CD4-positive, alpha-beta T cell (primary cell): ENCODE data around the gene TMOD3. TPM values are rescaled to one million over a fixed set of nuclear protein-coding genes. Genes with fewer than 3 reads are reported as not detected.

Source experiments
- ATAC-seq: fragments of 200-7000 bp; cut with Tn5 transposase; one replicate; pipeline ENCODE4 v1.10.0; 2022; ENCODE audit warnings: mild to moderate bottlenecking; ENCODE audit not compliant: poor library complexity
- CTCF ChIA-PET: fragments of 350-600 bp; sonication (Branson Sonifier 250); formaldehyde crosslinking; loops from one replicate; lab custom pipeline; 2021; ENCODE audit warnings: antibody characterized with exemption, inconsistent platforms; lab: Charles Lee
- POLR2A ChIA-PET: fragments of 350-600 bp; sonication (Branson Sonifier 250); formaldehyde crosslinking; loops from one replicate; lab custom pipeline; 2021; ENCODE audit warnings: antibody characterized with exemption, inconsistent platforms; lab: Charles Lee
- DNase-seq, 14 experiments: peaks; one replicate each; pipeline ENCODE4 v3.0.0-alpha.2; 2013 to 2020; ENCODE audit warnings: mixed read lengths in 2 of 14
- H3K27ac ChIP-seq, 2 donors: one replicate each; pipeline versions ENCODE4 v1.5.1 to v1.7.0; 2013; ENCODE audit warnings: low read length in 2 of 2, low read depth in 1 of 2, mild to moderate bottlenecking in 1 of 2
- H3K27me3 ChIP-seq, 2 experiments: 1 replicate in 1 of 2; 2 replicates in 1 of 2; pipeline versions ENCODE4 v1.6.1 to v1.7.0; 2013; ENCODE audit warnings: low read length in 2 of 2, control low read depth in 1 of 2, mild to moderate bottlenecking in 1 of 2, moderate library complexity in 1 of 2; ENCODE audit not compliant: insufficient read depth in 2 of 2, control insufficient read depth in 1 of 2
- H3K36me3 ChIP-seq: one replicate; pipeline ENCODE4 v1.6.1; 2013; ENCODE audit warnings: low read length, control low read depth; ENCODE audit not compliant: insufficient read depth
- H3K4me1 ChIP-seq: one replicate; pipeline ENCODE4 v1.6.1; 2013; ENCODE audit warnings: low read length, control low read depth; ENCODE audit not compliant: insufficient read depth
- H3K4me3 ChIP-seq: one replicate; pipeline ENCODE4 v1.5.1; 2013; ENCODE audit warnings: mild to moderate bottlenecking, low read length, moderate library complexity
- H3K9me3 ChIP-seq, 2 experiments: 1 replicate in 1 of 2; 2 replicates in 1 of 2; pipeline versions ENCODE4 v1.6.1 to v1.7.0; 2013; ENCODE audit warnings: low read length in 2 of 2, mild to moderate bottlenecking in 2 of 2, control low read depth in 1 of 2, moderate library complexity in 1 of 2; ENCODE audit not compliant: control insufficient read depth in 1 of 2, insufficient read depth in 1 of 2
- H3K27ac Mint-ChIP-seq: one replicate; pipeline ENCODE4 v1.8.0; 2020; ENCODE audit warnings: mixed read lengths
- H3K27me3 Mint-ChIP-seq: one replicate; pipeline ENCODE4 v1.8.0; 2021; ENCODE audit warnings: mixed read lengths
- H3K36me3 Mint-ChIP-seq: one replicate; pipeline ENCODE4 v1.8.0; 2021; ENCODE audit warnings: low read depth, mixed read lengths
- H3K4me1 Mint-ChIP-seq: one replicate; pipeline ENCODE4 v1.8.0; 2021; ENCODE audit warnings: low read depth, mixed read lengths
- H3K4me3 Mint-ChIP-seq: one replicate; pipeline ENCODE4 v1.8.0; 2020; ENCODE audit warnings: mild to moderate bottlenecking, mixed read lengths
- H3K9me3 Mint-ChIP-seq: one replicate; pipeline ENCODE4 v1.8.0; 2020; ENCODE audit warnings: mixed read lengths
- intact Hi-C, 2 experiments: fragments of 100-400 bp; cut with DNase I in 1 of 2; cut with micrococcal nuclease in 1 of 2; formaldehyde crosslinking; loops; one replicate each; pipeline versions ENCODE4 v1.15.1 to v1.9.0; 2023 to 2025; cut with DNase I, micrococcal nuclease
- total RNA-seq, 174 experiments: library from RNA in 2 of 174; stranded (reverse) in 2 of 174; gene quantifications; one replicate each; pipeline ENCODE4 v1.2.3 and lab custom pipeline; 2021 to 2026
- TF ChIP-seq, protein P1 (sequence below): fragments of 200-600 bp; IDR thresholded peaks from one replicate; pipeline ENCODE4 v1.8.0; 2022; ENCODE audit warnings: antibody characterized with exemption, mild to moderate bottlenecking

Gene TMOD3
- total RNA-seq, 2 experiments from 2014 or later: 37.6 to 39.0 TPM

DNA sequence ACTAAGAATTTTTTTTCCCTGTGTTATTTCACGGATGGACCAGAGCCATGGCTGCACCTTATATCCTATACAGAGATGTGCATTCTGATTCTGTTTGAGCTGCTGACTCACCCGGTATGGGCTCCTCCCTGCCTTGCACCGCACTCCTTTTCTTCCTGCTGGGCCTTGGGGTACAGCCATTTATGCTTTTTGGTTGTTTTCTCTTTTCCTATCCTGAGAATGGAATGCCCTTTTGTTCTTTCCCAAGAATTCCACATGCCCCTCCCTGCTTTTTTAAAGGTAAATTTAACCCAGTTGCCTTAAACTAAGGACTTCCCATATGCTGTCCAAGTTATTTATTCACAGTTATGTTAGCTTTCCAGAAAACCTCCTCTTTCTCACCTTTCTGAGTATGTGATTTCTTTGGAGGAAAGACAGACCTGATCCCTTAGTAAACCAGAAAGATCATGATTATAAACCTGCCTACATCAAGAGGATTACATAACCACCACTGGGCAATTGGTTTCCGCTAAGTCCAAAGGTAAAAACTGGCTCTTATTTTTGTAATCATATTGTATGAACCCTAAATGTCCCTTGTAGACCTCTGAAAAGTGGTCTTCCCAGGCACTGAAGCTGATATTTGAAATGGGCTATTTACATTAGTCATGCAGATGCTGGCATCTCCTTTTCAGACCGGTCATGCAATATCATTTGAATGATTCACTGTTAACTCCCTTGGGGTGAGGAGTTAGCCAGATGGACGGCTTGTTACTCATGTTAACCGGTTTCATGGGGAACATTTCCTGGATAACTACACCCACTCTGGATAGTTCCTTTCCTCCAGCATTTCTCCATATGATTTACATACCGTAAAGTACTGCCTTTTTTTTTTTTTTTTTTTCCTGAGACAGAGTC is 45.5 kb downstream of the TMOD3 start:
- no peaks in the 10 kb centered on the region for H3K9me3 Mint-ChIP-seq
- no peaks in the 10 kb centered on the region for H3K4me1 ChIP-seq
- no peak overlapping the region for H3K4me3 ChIP-seq
- no peak overlapping the region for H3K27ac ChIP-seq
- DNase-seq (no peak), ATAC-seq (no peak)
- H3K27ac Mint-ChIP-seq: no peak overlapping the region
- CTCF ChIA-PET: interaction anchor here (1.2 to 1.3 kb wide), 2 partner anchors 14 to 16 kb away, joined by 3 read pairs; no protein-coding TSS in a partner anchor
- H3K27me3 Mint-ChIP-seq: no peaks in the 10 kb centered on the region
- TF ChIP-seq, protein P1, sequence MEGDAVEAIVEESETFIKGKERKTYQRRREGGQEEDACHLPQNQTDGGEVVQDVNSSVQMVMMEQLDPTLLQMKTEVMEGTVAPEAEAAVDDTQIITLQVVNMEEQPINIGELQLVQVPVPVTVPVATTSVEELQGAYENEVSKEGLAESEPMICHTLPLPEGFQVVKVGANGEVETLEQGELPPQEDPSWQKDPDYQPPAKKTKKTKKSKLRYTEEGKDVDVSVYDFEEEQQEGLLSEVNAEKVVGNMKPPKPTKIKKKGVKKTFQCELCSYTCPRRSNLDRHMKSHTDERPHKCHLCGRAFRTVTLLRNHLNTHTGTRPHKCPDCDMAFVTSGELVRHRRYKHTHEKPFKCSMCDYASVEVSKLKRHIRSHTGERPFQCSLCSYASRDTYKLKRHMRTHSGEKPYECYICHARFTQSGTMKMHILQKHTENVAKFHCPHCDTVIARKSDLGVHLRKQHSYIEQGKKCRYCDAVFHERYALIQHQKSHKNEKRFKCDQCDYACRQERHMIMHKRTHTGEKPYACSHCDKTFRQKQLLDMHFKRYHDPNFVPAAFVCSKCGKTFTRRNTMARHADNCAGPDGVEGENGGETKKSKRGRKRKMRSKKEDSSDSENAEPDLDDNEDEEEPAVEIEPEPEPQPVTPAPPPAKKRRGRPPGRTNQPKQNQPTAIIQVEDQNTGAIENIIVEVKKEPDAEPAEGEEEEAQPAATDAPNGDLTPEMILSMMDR: no peak
- H3K36me3 Mint-ChIP-seq: peaks cover 75% of the 10 kb centered on the region
- H3K4me1 Mint-ChIP-seq: peaks cover 21% of the 10 kb centered on the region
- no peak overlapping the region for H3K4me3 Mint-ChIP-seq
- no peaks in the 10 kb centered on the region for H3K27me3 ChIP-seq
- H3K9me3 ChIP-seq: no peaks in the 10 kb centered on the region
- intact Hi-C loops: no loop called here
- POLR2A ChIA-PET: no interaction called here
- peaks cover 54% of the 10 kb centered on the region for H3K36me3 ChIP-seq

DNA sequence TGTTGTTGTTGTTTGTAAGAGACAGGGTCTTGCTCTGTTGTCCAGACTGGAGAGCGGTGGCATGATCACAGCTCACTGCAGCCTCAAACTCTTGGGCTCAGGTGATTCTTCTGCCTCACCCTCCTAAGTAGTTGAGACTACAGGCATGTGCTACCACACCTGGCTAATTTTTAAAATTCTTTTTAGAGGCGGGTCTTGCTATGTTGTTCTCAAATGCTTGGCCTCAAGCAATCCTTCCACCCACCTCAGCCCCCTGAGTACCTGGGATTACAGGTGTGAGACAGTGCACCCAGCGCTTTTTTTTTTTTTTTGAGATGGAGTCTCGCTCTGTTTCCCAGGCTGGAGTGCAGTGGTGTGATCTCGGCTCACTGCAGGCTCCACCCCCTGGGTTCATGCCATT is 46.7 kb downstream of the TMOD3 start:
- Histone ChIP-seq H3K4me1 (no peaks in the 10 kb centered on the region), H3K4me3 (no peak overlapping the region), H3K27ac (no peak overlapping the region), H3K9me3 (no peaks in the 10 kb centered on the region), H3K27me3 (no peaks in the 10 kb centered on the region), H3K36me3 (peaks cover 43% of the 10 kb centered on the region)
- H3K36me3 Mint-ChIP-seq: peaks cover 73% of the 10 kb centered on the region
- TF ChIP-seq, protein P1: no peak
- peak overlapping the region; percentile 9 for H3K27ac Mint-ChIP-seq
- no peak overlapping the region for H3K4me3 Mint-ChIP-seq
- no peaks in the 10 kb centered on the region for H3K27me3 Mint-ChIP-seq
- intact Hi-C loops: no loop called here
- ATAC-seq (no peak), DNase-seq (no peak)
- H3K4me1 Mint-ChIP-seq: peaks cover 26% of the 10 kb centered on the region
- ChIA-PET POLR2A (no interaction called here), CTCF (no interaction called here)
- H3K9me3 Mint-ChIP-seq: no peaks in the 10 kb centered on the region

DNA sequence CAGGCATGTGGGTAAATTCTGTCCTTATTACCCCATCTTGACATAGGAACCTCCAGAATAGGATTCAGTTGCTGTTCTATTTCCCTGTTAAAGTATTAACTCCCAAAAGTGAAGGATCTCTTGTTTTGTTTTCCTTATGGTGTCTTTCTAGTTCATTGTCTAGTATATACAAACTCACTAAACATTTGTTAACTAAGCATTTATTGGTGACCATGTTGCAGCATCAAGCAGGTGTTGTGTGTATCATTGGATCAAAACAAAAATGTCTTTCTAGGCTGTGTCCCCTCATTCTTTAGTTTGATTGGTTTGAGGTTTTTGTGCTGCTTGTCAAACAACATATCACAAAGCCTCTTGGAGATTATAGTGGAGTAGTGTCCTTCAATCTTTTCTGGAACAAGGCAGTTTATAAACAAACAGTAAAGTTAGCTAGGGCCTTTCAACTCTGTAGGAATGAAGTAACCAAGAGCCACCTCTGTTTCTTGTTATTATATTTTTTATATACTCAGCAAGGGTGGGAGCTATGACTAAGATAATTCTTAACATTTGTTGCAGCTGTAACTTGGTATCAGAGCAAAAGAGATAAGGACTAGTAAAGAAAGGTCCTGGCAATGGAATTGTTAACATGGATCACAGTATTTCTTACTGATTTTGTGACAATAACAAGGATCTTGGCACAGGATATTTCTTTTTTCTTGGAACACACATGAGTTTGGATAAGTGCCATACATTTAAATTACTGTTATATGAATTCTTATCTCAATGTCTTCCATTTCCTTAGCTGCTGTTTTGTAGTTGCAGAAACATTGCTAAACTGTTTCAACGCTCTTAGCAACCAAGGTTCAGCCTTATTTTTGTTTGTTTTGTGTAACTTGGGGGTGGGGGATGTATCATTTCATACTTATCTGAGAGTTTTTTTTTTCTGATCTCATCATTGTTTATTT is 49.3 kb downstream of the TMOD3 start:
- Histone ChIP-seq H3K4me3 (no peak overlapping the region), H3K9me3 (no peaks in the 10 kb centered on the region), H3K27me3 (no peaks in the 10 kb centered on the region), H3K27ac (peak overlapping the region in 1 of 2 donors; percentile 13), H3K36me3 (peaks cover 29% of the 10 kb centered on the region), H3K4me1 (no peaks in the 10 kb centered on the region)
- intact Hi-C loops: no loop called here
- Mint-ChIP-seq H3K4me1 (peaks cover 31% of the 10 kb centered on the region), H3K4me3 (no peak overlapping the region), H3K9me3 (no peaks in the 10 kb centered on the region), H3K27ac (peak overlapping the region; percentile 63), H3K27me3 (no peaks in the 10 kb centered on the region), H3K36me3 (peaks cover 62% of the 10 kb centered on the region)
- TF ChIP-seq, protein P1: no peak
- ATAC-seq: peak; percentile 29
- DNase-seq: peak in 3 of 14 experiments; percentile 25 to 35 (median 30)
- ChIA-PET POLR2A (interaction anchor here (0.7 kb wide), 1 partner anchor 35 kb away, joined by 3 read pairs; no protein-coding TSS in a partner anchor), CTCF (interaction anchor here (1.3 kb wide), 1 partner anchor 10 kb away, joined by 5 read pairs; no protein-coding TSS in a partner anchor)
